Measurements from ENCODE around the gene SLCO2B1. TPM values are rescaled to one million over a fixed set of nuclear protein-coding genes. Genes with fewer than 3 reads are reported as not detected.

The SLCO2B1 gene
- total RNA-seq, 6 experiments from 2014 or later = 145 to 316 (median 199) TPM

- no peak for TF ChIP-seq CTCF (IDR thresholded peaks at IDR 0.05)
- TF ChIP-seq POLR2A (IDR thresholded peaks at IDR 0.05) = no peak
- DNase-seq = peak in 1 of 3 donors; percentile 11
- H3K27ac ChIP-seq = peak overlapping the region in 2 of 3 donors; percentile 71 to 89
- no peaks in the 10 kb centered on the region for H3K27me3 ChIP-seq
- H3K4me3 ChIP-seq = no peak overlapping the region
- peaks cover 0 to 62% (median 26%) of the 10 kb centered on the region in 4 donors for H3K36me3 ChIP-seq
- H3K4me1 ChIP-seq = peaks cover 0 to 77% (median 32%) of the 10 kb centered on the region in 4 donors
- no peaks in the 10 kb centered on the region for H3K9me3 ChIP-seq
- intact Hi-C loops (cut with DNase I) = loop anchor here in 1 of 2 donors (5.0 kb wide), 1 partner anchor 35 kb away; no protein-coding TSS in a partner anchor
- no peak for ATAC-seq
- WGBS (ENCODE audit: insufficient coverage, low coverage, low lambda C conversion rate, missing lambda C conversion rate) = 0% methylated on average over 1 of the region's 3 CpGs
These were observed 16.7 kb downstream of the SLCO2B1 start for GRCh38 chr11:75167617-75168016.

GRCh38 chr11:75169101-75169885, 18.4 kb downstream of the SLCO2B1 start:
- peak overlapping the region in 1 of 3 donors; percentile 13 for H3K4me3 ChIP-seq
- DNase-seq (peak in 1 of 3 donors; percentile 54), ATAC-seq (no peak)
- WGBS (ENCODE audit: insufficient coverage, low coverage, low lambda C conversion rate, missing lambda C conversion rate) = 61% methylated on average over 5 of the region's 13 CpGs
- H3K27me3 ChIP-seq = no peaks in the 10 kb centered on the region
- intact Hi-C loops (cut with DNase I) = loop anchor here in 1 of 2 donors (5.0 kb wide), 1 partner anchor 33 kb away; no protein-coding TSS in a partner anchor
- H3K9me3 ChIP-seq = no peaks in the 10 kb centered on the region
- TF ChIP-seq POLR2A (IDR thresholded peaks at IDR 0.05) = no peak
- TF ChIP-seq CTCF (IDR thresholded peaks at IDR 0.05) = no peak
- H3K27ac ChIP-seq = peak overlapping the region; percentile 2 to 87 (median 71)
- peaks cover 0 to 65% (median 24%) of the 10 kb centered on the region in 4 donors for H3K4me1 ChIP-seq
- peaks cover 0 to 74% (median 32%) of the 10 kb centered on the region in 4 donors for H3K36me3 ChIP-seq

- intact Hi-C loops (cut with DNase I) = no loop called here
- H3K4me3 ChIP-seq = no peak overlapping the region
- peaks cover 0 to 52% (median 17%) of the 10 kb centered on the region in 4 donors for H3K4me1 ChIP-seq
- no peaks in the 10 kb centered on the region for H3K9me3 ChIP-seq
- H3K27ac ChIP-seq = peak overlapping the region in 2 of 3 donors; percentile 71 to 87
- DNase-seq = peak in 1 of 3 donors; percentile 47
- TF ChIP-seq POLR2A (IDR thresholded peaks at IDR 0.05) = no peak
- TF ChIP-seq CTCF (IDR thresholded peaks at IDR 0.05) = no peak
- H3K27me3 ChIP-seq = no peaks in the 10 kb centered on the region
- 66% methylated on average over 7 of the region's 18 CpGs for WGBS (ENCODE audit: insufficient coverage, low coverage, low lambda C conversion rate, missing lambda C conversion rate)
- ATAC-seq = no peak
- peaks cover 0 to 83% (median 31%) of the 10 kb centered on the region in 4 donors for H3K36me3 ChIP-seq
These were observed 19.8 kb downstream of the SLCO2B1 start for GRCh38 chr11:75170516-75171201.

GRCh38 chr11:75173336-75173735, 22.4 kb downstream of the SLCO2B1 start:
- Histone ChIP-seq H3K36me3 (peaks cover 0 to 82% (median 22%) of the 10 kb centered on the region in 4 donors), H3K27me3 (no peaks in the 10 kb centered on the region), H3K27ac (no peak overlapping the region), H3K9me3 (no peaks in the 10 kb centered on the region), H3K4me3 (no peak overlapping the region), H3K4me1 (peaks cover 0 to 32% (median 7%) of the 10 kb centered on the region in 4 donors)
- no peak for TF ChIP-seq POLR2A (IDR thresholded peaks at IDR 0.05)
- no peak for TF ChIP-seq CTCF (IDR thresholded peaks at IDR 0.05)
- DNase-seq (no peak), ATAC-seq (no peak)
- intact Hi-C loops (cut with DNase I) = no loop called here
- 87% methylated on average over 3 of the region's 7 CpGs for WGBS (ENCODE audit: insufficient coverage, low coverage, low lambda C conversion rate, missing lambda C conversion rate)

Measured in right lobe of liver (tissue), 6 donors.